HTERT RPE-1 (cell line): ENCODE results near the gene TOP2B.

ENCODE experiments used
- in situ Hi-C: fragments of 300-500 bp; cut with MboI; formaldehyde crosslinking; loops from 4 replicates; pipeline ENCODE4 v1.14.3; 2020; ENCODE audit warnings: low sequenced_read_pairs

Gene TOP2B, protein sequence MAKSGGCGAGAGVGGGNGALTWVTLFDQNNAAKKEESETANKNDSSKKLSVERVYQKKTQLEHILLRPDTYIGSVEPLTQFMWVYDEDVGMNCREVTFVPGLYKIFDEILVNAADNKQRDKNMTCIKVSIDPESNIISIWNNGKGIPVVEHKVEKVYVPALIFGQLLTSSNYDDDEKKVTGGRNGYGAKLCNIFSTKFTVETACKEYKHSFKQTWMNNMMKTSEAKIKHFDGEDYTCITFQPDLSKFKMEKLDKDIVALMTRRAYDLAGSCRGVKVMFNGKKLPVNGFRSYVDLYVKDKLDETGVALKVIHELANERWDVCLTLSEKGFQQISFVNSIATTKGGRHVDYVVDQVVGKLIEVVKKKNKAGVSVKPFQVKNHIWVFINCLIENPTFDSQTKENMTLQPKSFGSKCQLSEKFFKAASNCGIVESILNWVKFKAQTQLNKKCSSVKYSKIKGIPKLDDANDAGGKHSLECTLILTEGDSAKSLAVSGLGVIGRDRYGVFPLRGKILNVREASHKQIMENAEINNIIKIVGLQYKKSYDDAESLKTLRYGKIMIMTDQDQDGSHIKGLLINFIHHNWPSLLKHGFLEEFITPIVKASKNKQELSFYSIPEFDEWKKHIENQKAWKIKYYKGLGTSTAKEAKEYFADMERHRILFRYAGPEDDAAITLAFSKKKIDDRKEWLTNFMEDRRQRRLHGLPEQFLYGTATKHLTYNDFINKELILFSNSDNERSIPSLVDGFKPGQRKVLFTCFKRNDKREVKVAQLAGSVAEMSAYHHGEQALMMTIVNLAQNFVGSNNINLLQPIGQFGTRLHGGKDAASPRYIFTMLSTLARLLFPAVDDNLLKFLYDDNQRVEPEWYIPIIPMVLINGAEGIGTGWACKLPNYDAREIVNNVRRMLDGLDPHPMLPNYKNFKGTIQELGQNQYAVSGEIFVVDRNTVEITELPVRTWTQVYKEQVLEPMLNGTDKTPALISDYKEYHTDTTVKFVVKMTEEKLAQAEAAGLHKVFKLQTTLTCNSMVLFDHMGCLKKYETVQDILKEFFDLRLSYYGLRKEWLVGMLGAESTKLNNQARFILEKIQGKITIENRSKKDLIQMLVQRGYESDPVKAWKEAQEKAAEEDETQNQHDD (N-terminal part only)

DNA sequence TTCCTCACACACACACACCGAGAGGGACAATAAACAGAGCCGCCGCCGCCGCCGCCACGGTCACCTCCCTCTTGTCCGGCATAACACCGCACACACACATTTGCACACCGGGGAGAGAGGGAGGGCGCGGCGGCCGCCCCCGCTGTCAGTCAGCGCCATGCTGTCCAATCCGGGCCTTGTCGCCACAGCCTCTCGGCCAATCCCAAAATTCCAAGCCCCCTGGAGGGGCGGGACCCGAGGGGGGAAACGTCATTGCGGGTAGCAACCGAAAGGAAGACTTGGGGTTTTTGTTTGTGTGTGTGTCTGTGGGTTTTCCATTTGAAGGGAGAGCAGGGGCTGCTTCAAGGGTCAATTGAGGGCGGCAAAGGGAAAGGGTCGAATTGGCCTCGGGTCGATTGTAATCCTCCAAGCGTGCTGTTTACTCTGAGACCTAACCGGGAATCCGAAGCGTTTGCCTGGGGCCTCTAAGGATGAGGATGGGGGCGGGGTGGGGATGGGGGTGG is at the start of gene TOP2B:
TOP2B (minus strand) TSS at position 96 of the 503 bp plus-strand sequence. CDS start 610 bp downstream, outside the sequence.
- in situ Hi-C loops, result no loop called here

DNA sequence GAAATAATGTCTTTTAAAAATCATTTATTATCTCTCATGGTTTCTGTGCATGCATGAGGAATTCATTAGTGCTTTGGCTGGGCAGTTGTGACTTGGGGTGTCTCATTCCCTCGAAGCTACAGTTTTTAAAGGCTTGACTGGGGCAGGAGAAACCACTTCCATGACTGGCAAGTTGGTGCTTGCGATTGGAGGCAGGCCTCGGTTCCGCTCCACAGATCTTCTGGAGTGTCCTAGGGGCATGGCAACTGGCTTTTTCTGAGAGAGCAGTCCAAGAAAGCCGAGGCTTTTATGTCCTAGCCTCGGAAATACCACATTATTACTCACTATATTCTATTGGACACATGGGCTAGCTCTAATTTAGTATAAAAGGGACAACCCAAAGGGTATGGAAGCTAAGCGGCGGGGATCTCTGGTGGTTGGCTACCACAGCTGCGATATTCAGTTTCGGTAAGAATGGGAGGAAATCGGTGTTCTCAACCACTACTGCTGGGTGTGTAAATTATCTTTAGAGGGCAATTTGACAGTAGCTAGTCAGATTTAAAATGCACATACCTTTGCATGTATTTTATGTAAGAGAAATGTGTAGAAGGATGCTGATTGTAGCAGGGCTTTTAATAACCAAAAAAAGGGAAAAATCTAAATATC is 48.8 kb upstream of the TOP2B start:
- in situ Hi-C loops, result no loop called here

DNA sequence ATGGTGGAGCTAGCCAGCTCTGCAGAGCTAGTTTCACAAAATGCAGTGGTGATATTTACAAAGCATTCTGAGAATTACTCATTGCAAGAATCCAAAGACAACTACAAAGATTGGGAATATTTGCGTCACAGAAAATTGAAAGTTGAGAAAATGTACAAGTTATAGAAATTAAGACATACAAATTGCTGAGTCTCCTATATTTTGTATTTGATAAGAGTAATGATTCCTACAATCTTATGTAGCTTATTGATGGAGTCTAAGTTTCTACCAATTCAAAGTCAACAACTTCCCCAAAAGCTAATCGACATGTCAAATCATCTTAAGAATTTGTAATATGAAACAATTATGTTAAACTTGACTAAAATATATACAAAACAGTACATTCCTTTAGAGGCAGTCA is 46.4 kb upstream of the TOP2B start:
- in situ Hi-C loops, result no loop called here

DNA sequence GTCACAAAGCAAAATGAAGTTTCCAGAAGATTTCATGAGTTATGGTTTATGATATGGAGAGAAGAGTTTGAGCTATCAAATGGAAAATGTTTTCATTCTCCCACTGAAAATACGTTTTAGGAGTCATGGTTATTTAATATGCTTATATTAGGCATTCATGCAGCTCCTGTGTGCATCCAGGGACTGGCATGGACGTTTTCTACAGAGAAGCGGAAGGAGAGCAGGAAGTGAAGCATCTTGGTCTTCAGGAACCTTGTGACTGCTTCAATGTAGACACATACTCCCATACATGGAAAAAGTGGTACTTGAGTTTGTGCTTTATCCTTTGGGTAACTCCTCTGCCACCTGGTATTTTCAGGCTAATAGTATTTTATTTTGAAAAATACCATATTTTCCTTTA is 43.3 kb upstream of the TOP2B start:
- in situ Hi-C loops, result no loop called here

DNA sequence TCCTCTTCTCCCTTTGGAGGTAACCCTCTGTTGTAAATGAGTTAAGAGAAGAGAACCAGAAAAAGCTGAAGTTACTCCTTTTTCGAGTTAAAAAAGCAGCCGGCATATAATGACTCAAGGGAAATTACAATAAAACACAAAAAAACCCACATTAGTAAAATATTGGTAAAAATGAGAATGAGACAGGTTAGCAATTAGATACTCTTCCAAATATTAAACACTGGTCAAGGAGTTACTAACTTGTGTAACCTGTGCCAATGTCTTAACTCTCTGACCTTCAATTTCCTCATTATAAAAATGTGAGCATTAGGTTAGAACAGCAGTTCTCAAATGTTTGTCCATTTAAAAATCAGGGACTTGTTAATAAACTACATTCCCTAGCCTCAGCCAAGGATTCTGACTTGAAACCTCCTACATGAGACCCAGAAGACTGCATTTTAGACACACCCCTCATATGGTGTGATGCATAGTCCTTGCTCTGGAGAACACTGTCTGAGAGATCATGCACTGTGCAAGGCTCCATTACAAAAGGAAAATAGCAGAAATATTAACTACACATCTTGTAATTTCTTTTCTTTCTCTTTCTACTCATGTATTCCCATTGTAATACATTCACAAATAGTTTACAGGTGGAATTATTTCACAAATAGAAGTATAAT is 42.7 kb upstream of the TOP2B start:
- in situ Hi-C loops, result no loop called here

DNA sequence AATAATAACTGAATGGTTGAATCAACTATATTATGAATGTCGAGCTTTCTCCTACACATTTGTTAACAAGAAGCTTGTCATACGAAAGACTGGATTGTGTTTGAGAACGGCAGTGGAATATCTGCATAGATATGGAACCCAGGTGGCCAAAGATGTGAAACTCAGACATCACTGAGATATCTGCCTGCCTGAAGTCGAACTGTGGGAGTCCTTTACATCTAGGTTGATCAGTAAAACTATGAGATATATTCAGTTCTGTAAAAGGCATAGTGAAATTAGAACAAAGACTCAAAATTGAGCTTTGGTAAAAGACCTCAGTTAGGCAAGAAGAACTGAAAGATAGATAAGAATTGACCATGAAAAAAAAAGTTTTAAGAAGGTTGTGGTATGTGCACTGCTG is 41.5 kb upstream of the TOP2B start:
- in situ Hi-C loops, result no loop called here

DNA sequence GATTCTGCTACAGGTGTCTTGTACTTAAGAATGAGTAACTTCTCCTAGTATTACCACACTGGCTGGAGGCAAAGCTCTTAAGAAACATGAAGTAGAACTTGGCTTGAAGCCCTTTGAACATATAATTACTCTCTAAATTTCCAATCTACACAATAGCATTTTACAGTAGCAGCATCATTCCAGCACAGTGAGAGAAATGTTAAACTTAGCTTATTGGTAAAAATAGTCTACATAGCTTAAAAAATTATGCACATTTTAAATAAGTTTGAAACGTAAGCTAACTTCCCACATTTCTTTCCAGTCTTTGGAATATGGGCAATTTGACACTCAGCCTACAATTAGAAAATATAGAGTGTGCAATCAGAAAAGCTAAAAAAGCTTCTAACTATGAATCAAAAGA is 32.8 kb upstream of the TOP2B start:
- in situ Hi-C loops, result no loop called here

DNA sequence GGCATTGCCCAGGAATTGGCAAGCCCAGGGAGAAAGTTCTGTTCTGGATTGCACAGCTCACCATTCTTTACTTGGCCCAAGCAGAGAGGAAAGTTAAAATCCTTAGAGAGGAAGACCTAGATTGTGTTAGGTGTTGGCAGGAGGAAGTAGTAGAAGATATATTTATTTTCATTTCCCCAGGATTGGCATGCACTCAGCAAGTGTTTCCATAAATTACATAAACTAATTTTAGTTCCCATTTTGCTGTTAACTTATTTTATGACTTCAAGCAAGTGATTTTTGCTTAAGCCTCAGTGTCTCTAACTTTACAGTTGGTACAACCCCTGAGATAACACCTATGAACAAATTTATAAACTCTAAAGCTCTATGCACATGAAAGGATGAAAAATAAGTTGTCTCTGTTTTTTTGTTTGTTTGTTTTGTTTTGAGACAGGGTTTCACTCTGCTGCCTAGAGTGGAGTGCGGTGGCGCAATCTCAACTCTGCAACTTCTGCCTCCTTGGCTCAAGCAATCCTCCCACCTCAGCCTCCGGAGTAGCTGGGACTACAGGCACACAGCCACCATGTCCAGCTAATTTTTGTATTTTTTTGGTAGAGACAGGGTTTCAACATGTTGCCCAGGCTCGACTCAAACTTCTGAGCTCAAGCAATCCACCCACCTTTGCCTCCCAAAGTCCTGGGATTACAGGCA is 31.2 kb upstream of the TOP2B start:
- in situ Hi-C loops, result no loop called here

DNA sequence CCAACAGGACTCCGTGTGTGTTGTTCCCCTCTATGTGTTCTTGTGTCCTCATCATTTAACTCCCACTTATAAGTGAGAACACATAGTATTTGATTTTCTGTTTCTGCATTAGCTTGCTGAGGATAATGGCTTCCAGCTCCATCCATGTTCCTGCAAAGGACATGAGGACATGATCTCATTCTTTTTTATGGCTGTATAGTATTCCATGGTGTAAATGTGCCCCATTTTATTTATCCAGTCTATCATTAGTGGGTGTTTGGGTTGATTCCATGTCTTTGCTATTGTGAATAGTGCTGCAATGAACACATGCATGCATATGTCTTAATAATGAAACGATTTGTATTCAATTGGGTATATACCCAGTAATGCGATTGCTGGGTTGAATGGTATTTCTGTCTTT is 28.5 kb upstream of the TOP2B start:
- in situ Hi-C loops, result no loop called here

DNA sequence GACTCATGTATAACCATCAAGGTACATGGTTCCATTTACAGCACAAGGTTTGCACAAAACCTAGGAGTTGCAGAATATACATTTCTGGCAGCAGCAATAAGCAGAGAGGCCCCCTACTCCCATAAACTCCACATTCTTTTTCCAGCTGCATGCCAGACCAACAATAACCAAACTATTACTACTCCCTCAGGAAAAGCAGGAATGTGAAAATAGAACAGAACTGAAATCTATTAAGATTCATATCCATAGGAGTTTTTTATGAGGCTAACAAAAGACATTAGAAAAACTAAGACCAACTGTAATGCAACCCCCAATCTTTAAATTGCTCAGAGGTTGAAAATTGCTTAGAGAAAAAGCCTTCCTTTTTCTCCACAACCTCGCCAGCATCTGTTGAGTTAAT is 27.6 kb upstream of the TOP2B start:
- in situ Hi-C loops, result no loop called here

DNA sequence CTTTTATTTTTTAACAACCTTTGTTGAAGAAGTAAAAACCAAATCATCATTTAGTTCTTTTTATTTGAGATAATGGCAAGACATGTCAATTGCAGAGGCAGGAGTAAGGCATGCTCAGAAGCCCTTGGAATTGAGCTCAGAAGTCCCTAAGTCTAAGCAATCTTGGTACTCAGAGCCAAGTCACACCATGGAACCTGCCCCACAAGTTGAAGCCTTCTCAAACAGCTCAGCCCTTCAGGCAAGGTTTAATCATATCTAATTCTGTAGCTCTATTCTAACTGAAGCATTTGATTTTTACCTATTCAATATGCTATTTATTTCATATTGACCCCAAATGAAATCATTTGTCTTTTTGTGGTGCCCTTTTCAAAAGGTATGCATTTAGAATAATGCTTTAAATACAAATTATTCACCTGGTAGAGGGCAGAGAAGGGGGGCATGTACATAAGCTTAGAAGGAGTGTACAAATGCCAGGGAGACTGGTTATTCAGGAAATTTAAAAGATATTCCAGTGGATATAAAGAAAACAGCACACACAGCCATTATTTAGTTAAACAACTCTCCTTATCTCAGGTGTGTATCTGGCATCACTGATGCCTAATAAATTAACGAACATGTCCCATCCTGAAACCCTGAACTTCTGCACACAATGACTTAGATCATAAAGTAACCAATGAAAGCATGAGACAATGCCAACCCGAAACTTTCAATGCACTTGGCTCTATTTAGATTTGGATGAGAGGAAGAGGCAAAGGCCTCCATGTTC is 26.2 kb upstream of the TOP2B start:
- in situ Hi-C loops, result no loop called here

DNA sequence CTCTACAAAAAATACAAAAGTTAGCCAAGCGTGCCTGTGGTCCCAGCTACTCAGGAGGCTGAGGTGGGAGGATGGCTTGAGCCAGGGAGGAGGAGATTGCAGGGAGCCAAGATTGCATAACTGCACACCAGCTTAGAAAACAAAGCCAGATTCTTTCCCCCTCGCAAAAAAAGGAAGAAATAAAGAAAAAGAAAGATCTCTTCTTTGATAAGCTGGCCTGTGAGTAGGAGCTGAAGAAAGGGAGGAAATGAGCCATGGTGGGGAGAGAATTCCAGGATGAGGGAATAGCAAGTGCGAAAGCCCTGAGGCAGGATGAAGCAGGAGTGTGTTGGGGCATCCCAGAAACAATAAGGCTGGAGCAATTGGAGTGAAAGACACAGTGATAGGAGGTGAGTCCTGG is 24.5 kb upstream of the TOP2B start:
- in situ Hi-C loops, result no loop called here

DNA sequence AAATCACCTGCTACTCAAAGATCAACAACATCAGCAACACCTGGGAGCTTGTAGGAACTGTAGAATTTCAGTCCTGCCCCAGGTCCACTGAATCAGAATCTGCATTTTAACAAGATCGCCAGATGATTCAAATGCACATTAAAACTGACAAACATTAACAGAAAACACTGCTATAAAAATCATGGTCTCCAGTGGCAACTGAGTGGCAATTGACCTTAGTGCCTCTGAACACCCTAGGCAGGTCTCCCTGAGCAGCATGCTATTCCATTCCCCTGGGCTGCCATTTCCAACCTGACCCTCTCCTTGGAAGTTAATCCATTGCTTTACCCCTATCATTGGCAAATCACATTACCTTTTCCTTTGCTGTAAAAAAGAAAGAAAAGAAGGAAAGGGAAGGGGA is 23.0 kb upstream of the TOP2B start:
- in situ Hi-C loops, result no loop called here

DNA sequence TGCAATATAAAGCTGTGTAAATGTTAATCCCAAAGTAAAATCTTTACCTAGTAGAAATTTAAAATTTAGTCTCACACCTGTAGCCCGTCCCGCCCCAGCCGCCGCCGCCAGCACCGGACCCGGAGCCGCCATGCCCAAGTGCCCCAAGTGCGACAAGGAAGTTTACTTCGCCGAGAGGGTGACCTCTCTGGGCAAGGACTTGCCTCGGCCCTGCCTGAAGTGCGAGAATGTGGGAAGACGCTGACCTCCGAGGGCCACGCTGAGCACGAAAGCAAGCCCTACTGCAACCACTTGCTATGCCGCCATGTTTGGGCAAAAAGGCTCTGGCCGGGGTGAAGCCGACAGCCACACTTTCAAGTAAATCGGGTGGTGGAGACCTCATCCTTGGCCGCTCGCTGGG is 22.1 kb upstream of the TOP2B start:
- in situ Hi-C loops, result no loop called here

DNA sequence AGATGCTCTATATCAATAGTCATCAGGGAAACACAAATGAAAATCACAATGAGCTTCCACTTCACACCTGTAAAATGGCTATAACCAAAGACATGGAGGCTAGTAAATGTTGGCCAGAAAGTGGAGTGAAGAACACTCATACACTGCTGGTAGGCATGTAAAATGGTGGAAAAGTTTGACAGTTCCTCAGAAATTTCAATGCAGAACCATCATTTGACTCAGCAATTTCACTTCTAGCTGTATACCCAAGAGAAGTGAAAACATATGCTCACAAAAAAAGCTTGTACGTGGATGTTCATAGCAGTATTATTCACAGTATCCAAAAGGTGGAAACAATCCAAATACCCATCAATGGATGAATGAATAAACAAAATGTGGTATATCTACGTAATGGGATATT is 19.2 kb upstream of the TOP2B start:
- in situ Hi-C loops, result no loop called here

DNA sequence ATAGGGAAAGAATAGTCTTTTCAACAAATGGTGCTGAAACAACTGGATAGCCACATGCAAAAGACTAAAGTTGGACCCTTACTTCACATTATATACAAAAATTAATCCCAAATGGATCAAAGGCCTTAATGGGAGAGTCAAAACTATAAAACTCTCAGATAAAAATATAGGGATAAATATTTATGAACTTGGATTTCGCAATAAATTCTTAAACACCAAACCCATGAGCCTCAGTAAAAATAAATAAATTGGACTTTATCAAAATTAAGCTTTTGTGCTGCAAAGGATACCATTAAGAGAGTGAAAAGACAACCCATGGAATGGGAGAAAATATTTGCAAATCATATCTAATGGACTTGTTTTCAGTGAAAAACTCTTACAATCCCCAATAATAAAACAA is 18.7 kb upstream of the TOP2B start:
- in situ Hi-C loops, result no loop called here

DNA sequence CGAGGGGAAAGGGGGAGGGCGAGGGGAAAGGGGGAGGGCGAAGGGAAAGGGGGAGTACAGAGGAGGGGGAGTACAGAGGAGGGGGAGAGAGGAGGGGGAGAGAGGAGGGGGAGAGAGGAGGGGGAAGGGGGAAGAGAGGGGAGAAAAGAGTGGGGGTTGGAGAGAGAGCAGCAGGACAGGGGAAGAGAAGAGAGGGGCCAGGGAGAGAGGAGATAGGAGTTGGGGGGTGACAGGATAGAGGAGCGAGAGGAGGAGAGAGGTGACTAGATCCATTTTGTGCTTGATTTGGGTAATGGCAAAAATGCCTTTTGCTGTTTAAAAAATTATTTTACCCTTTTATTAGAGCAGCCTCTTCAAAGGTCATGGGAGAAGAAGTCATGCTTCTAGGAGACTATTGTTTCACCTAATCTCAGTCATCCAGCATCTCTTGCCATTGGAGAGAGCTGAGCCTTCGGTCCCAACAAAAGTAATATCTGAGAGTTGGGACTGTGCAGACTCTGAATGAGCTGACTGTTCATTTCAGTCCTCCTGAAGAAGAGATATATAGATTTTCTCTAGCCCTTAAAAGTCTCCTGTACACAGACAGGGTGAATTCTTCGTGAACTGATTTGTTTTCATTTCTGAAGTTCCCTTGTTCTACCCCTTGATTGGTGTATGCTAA is 15.1 kb upstream of the TOP2B start:
- in situ Hi-C loops, result no loop called here

DNA sequence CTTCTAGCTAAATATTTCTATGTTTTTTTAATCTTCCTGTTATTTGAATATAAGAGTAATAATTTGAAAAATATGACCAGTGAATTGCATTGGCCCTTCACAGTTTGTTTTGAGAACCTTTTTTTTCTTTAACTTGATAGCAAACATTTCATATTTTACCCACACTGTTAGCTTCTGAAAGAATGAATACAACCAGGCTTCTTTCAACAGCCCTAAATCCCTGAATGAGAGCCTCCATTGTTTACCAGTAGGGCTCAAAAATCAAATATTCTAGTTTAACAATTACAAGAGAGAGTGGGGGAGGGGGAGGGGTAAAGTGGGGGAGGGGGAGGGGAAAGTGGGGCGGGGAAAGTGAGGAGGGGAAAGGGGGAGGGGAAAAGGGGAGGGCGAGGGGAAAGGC is 14.5 kb upstream of the TOP2B start:
- in situ Hi-C loops, result no loop called here

DNA sequence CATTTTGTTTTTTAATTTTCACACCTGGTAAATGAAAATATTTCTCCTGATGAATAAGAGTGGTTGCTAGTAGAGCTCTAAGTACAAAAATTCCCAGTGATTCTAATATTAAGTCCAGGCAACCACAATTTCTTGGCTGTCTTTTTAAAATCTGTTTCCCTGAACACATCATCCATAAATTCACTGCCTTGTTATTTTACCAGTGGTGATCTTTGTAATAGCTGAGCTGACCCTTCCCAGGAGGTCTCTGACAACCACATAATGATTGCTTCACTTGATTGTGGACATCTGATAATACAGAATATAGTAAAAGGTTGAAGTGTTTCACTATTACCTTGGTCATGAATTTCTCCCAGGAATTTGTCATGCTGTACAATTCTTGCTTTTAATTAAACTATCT is 13.9 kb upstream of the TOP2B start:
- in situ Hi-C loops, result no loop called here
